Thoracic aorta (tissue), 2 donors: ENCODE data around the gene TBX4. TPM values are rescaled to one million over a fixed set of nuclear protein-coding genes. Genes with fewer than 3 reads are reported as not detected.
"Not testable (repeated sequence)": the region's sequence is repeated elsewhere in the genome, so short reads cannot be mapped to it uniquely, and the experiment has no call there.

Source experiments
- ATAC-seq: fragments of 150-250 bp; one replicate; pipeline ENCODE4 v1.8.0; 2017; ENCODE audit warnings: low read depth; ENCODE audit not compliant: insufficient number of reproducible peaks, low FRiP score
- DNase-seq: peaks from one replicate; pipeline ENCODE4 v3.0.0-alpha.2; 2020; ENCODE audit warnings: low spot score
- H3K27ac ChIP-seq, 2 donors: fragments of 200-600 bp; sonication (generic); 1 replicate in 1 of 2; 2 replicates in 1 of 2; pipeline ENCODE4 v1.5.1; 2016; ENCODE audit warnings: mild to moderate bottlenecking in 2 of 2, moderate library complexity in 2 of 2
- H3K27me3 ChIP-seq: fragments of 200-600 bp; sonication (generic); replicated peaks from 2 replicates; pipeline ENCODE4 v1.6.0; 2016; ENCODE audit warnings: mild to moderate bottlenecking; ENCODE audit not compliant: insufficient read depth
- H3K36me3 ChIP-seq: fragments of 200-600 bp; sonication (generic); one replicate; pipeline ENCODE4 v1.5.1; 2016
- H3K4me1 ChIP-seq, 2 donors: fragments of 200-600 bp; sonication (generic); 1 replicate in 1 of 2; 2 replicates in 1 of 2; pipeline versions ENCODE4 v1.5.1 to v1.6.0; 2016; ENCODE audit warnings: low read depth in 2 of 2, mild to moderate bottlenecking in 1 of 2; ENCODE audit not compliant: control insufficient read depth in 1 of 2
- H3K4me3 ChIP-seq: fragments of 200-600 bp; sonication (generic); 2 replicates; pipeline ENCODE4 v1.5.1; 2016; ENCODE audit warnings: mild to moderate bottlenecking
- H3K9me3 ChIP-seq: fragments of 200-600 bp; sonication (generic); 2 replicates; pipeline ENCODE4 v1.5.1; 2016
- CTCF ChIP-seq: fragments of 200-600 bp; sonication (generic); IDR thresholded peaks from one replicate; pipeline ENCODE4 v1.5.1; 2019; ENCODE audit warnings: antibody characterized with exemption
- total RNA-seq, 2 donors: library from RNA; depleted of rRNA; stranded (reverse); fragments of >200 nt; gene quantifications; one replicate each; pipeline versions ENCODE4 v1.1.0 to v1.2.3, GENCODE V29; 2016

Gene TBX4
- total RNA-seq, 2 donors from 2014 or later, result not detected

GRCh38 chr17:61426482-61427304 is 25.5 kb upstream of the TBX4 start:
- Histone ChIP-seq H3K4me1 (no peaks in the 10 kb centered on the region), H3K9me3 (no peaks in the 10 kb centered on the region), H3K36me3 (no peaks in the 10 kb centered on the region), H3K27ac (no peak overlapping the region), H3K4me3 (no peak overlapping the region), H3K27me3 (peaks cover 6% of the 10 kb centered on the region)
- no peak for TF ChIP-seq CTCF
- DNase-seq (no peak), ATAC-seq (no peak)

DNA sequence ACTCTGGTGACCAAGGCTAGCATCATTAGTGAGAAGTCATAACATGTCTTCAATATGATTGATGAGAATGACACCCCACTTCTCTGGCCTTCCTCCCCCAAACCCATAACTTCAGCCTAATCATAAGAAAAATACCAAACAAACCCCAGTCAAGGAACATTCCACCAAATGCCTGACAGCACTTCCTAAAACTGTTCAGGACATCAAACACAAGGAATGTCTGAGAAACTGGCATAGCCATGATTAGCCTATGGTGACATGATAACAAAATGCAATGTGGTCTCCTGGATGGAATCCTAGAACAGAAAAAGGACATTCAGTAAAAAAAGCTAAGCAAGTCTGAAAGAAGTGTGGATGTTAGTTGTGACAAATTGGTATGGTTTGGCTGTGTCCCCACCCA is 24.7 kb upstream of the TBX4 start:
- Histone ChIP-seq H3K9me3 (no peaks in the 10 kb centered on the region), H3K36me3 (no peaks in the 10 kb centered on the region), H3K4me1 (no peaks in the 10 kb centered on the region), H3K27me3 (peaks cover 6% of the 10 kb centered on the region), H3K27ac (no peak overlapping the region), H3K4me3 (no peak overlapping the region)
- ATAC-seq, result no peak
- TF ChIP-seq CTCF, result no peak
- DNase-seq, result no peak

DNA sequence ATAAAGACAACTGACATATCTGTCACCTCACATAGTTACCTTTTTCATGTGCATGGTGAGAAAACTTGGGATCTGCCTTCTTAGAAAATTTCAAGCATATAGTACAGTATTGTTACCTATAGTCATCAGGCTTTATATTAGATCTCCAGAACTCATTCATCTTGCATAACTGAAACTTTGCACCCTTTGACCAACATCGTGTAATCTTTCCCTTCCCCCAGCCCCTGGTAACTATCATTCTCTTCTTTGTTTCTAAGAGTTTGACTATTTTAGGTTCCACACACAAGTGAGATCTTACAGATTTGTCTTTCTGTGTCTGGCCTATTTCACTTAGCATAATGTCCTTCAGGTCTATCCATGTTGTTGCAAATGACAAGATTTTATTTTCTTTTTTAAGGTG is 22.9 kb upstream of the TBX4 start:
- no peak for ATAC-seq
- no peak for TF ChIP-seq CTCF

GRCh38 chr17:61429831-61430230 is 22.4 kb upstream of the TBX4 start:
- not testable (repeated sequence) for H3K36me3 ChIP-seq, H3K27me3 ChIP-seq, H3K9me3 ChIP-seq, H3K4me1 ChIP-seq, DNase-seq, H3K4me3 ChIP-seq, H3K27ac ChIP-seq, ATAC-seq

More for the DNA sequence above, 22.9 kb upstream of the TBX4 start:
- no peak overlapping the region for H3K4me3 ChIP-seq
- H3K9me3 ChIP-seq, result no peaks in the 10 kb centered on the region
- H3K27me3 ChIP-seq, result no peaks in the 10 kb centered on the region
- H3K27ac ChIP-seq, result no peak overlapping the region
- H3K4me1 ChIP-seq, result no peaks in the 10 kb centered on the region
- no peaks in the 10 kb centered on the region for H3K36me3 ChIP-seq
- DNase-seq, result no peak

- ATAC-seq (no peak), DNase-seq (no peak)
- no peak for TF ChIP-seq CTCF
- H3K27ac ChIP-seq, result no peak overlapping the region
- no peaks in the 10 kb centered on the region for H3K27me3 ChIP-seq
- peaks cover 16% of the 10 kb centered on the region for H3K9me3 ChIP-seq
- no peaks in the 10 kb centered on the region for H3K36me3 ChIP-seq
- H3K4me1 ChIP-seq, result no peaks in the 10 kb centered on the region
- H3K4me3 ChIP-seq, result no peak overlapping the region
Measured at GRCh38 chr17:61431594-61432311, 20.5 kb upstream of the TBX4 start.
